ENCODE data around the gene ENTHD1. TPM values are rescaled to one million over a fixed set of nuclear protein-coding genes. Genes with fewer than 3 reads are reported as not detected.

The ENTHD1 gene
- total RNA-seq, 2 donors from 2014 or later = not detected

- Histone ChIP-seq H3K9me3 (no peaks in the 10 kb centered on the region), H3K36me3 (no peaks in the 10 kb centered on the region), H3K27ac (no peak overlapping the region), H3K27me3 (no peaks in the 10 kb centered on the region), H3K9ac (ENCODE audit: low read depth in 2 of 2, low read length in 2 of 2) (no peak overlapping the region), H3K4me3 (no peak overlapping the region), H3K4me1 (no peaks in the 10 kb centered on the region)
- intact Hi-C loops (cut with DNase I) = no loop called here
- no peak for DNase-seq
- TF ChIP-seq CTCF (IDR thresholded peaks at IDR 0.05) = no peak
These were observed 162.1 kb downstream of the ENTHD1 start for GRCh38 chr22:39731481-39731880.

- no peaks in the 10 kb centered on the region for H3K36me3 ChIP-seq
- no peak overlapping the region for H3K9ac ChIP-seq (ENCODE audit: low read depth in 2 of 2, low read length in 2 of 2)
- no peaks in the 10 kb centered on the region for H3K27me3 ChIP-seq
- no peak overlapping the region for H3K27ac ChIP-seq
- no peak for DNase-seq
- intact Hi-C loops (cut with DNase I) = no loop called here
- H3K4me3 ChIP-seq = no peak overlapping the region
- H3K9me3 ChIP-seq = no peaks in the 10 kb centered on the region
- no peak for TF ChIP-seq CTCF (IDR thresholded peaks at IDR 0.05)
- H3K4me1 ChIP-seq = no peaks in the 10 kb centered on the region
These were observed 164.2 kb downstream of the ENTHD1 start for GRCh38 chr22:39729141-39729934.

GRCh38 chr22:39728236-39728860, 165.2 kb downstream of the ENTHD1 start:
- no peaks in the 10 kb centered on the region for H3K27me3 ChIP-seq
- no peak for DNase-seq

GRCh38 chr22:39727541-39727940, 166.0 kb downstream of the ENTHD1 start:
- Histone ChIP-seq H3K27ac (no peak overlapping the region), H3K36me3 (no peaks in the 10 kb centered on the region), H3K27me3 (no peaks in the 10 kb centered on the region), H3K4me3 (no peak overlapping the region), H3K9me3 (no peaks in the 10 kb centered on the region), H3K9ac (ENCODE audit: low read depth in 2 of 2, low read length in 2 of 2) (no peak overlapping the region), H3K4me1 (no peaks in the 10 kb centered on the region)
- DNase-seq = no peak
- no peak for TF ChIP-seq CTCF (IDR thresholded peaks at IDR 0.05)
- intact Hi-C loops (cut with DNase I) = no loop called here

More at GRCh38 chr22:39728236-39728860, 165.2 kb downstream of the ENTHD1 start:
- no peak for TF ChIP-seq CTCF (IDR thresholded peaks at IDR 0.05)
- H3K9me3 ChIP-seq = no peaks in the 10 kb centered on the region
- intact Hi-C loops (cut with DNase I) = no loop called here
- no peak overlapping the region for H3K4me3 ChIP-seq
- H3K4me1 ChIP-seq = no peaks in the 10 kb centered on the region
- H3K27ac ChIP-seq = no peak overlapping the region
- H3K36me3 ChIP-seq = no peaks in the 10 kb centered on the region
- H3K9ac ChIP-seq (ENCODE audit: low read depth in 2 of 2, low read length in 2 of 2) = no peak overlapping the region

- TF ChIP-seq CTCF (IDR thresholded peaks at IDR 0.05) = no peak
- Histone ChIP-seq H3K36me3 (no peaks in the 10 kb centered on the region), H3K4me1 (no peaks in the 10 kb centered on the region), H3K27ac (no peak overlapping the region), H3K27me3 (no peaks in the 10 kb centered on the region), H3K9ac (ENCODE audit: low read depth in 2 of 2, low read length in 2 of 2) (no peak overlapping the region), H3K9me3 (no peaks in the 10 kb centered on the region), H3K4me3 (no peak overlapping the region)
- DNase-seq = no peak
- intact Hi-C loops (cut with DNase I) = no loop called here
These were observed 168.1 kb downstream of the ENTHD1 start for GRCh38 chr22:39725351-39726035.

All from colonic mucosa (tissue), 4 donors.